ENCODE results near the gene MAEL.

DNA sequence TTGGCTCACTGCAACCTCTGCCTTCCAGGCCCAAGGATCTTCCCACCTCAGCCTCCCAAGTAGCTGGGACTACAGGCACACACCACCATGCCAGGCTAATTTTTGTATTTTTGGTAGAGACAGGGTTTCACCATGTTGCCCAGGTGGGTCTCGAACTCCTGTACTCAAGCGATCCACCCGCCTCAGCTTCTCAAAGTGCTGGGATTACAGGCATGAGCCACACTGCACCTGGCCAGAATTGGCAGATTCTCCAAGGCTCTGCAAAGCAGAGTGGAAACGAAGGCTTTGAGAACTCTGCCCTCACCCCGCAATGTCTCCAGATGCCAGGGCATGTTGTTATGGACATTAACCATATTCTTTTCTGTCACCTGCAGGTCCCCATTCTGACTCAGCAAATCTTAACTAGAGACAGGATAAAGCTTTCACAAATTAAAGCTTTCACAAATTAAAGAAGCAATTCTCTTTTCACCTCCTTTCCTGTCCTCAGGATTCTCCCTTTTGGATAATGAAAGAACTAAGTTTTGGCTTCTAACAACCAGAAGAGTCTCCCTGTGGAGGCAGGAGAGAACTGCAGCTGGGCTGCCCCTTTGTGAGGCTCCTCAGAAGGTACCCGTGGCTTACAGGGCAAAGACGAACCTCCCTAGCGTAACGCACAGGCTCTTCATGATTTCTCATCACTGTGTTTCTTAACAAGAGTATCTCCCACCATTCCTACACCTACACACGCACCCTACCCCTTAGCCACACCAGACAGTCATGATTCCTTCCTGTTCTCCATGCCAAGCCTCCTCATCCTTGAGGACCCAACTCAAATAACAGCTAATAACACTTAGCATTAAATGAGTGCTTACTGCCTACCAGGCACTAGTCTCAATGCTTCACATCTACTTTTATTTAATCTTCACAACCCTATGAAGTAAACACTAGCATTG is 71.3 kb downstream of the MAEL start:
- peak; percentile 38; the same call in 1 of the 2 replicates for TF ChIP-seq CTCF (conservative IDR thresholded peaks at IDR 0.05; ENCODE audit: low read length)
- TF ChIP-seq EZH2phosphoT487 (IDR thresholded peaks at IDR 0.05; ENCODE audit: borderline replicate concordance): no peak

Measured in Loucy (cell line).